Kidney capillary endothelial cell (primary cell): Measurements from ENCODE around the gene RTN4.

Experiments
- DNase-seq: peaks from one replicate; pipeline ENCODE4 v3.0.0-alpha.2; 2018; ENCODE audit warnings: low spot score

The RTN4 gene

DNA sequence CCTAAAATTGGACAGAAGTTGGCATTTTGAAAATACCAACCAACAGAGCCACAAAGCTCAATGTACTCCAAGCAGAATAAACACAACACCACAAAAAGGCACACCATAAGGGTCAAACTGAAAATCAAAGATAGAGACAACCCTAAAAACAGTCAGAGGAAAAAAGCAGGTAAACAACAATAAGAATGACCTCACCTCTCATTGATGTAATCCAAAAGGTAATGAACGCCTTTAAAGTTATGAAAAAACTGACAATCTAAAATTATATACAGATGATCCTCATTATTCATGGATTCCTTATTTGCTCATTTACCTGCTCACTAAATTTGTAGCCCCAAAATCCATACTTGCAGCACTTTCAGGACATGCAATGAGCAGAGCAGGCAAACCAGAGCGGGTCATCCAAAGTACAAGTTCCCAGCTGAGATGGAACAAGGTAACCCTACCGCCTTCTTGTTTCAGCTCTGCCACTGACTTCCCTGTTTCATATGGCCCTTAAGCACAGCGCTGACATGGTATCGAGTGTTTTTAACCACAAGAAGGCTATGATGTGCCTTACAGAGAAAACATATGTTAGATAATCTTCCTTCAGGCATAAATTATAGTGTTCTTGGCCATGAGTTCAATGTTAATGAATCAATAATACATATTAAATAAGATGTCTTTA is 17.0 kb downstream of the RTN4 start:
- no peak for DNase-seq

- DNase-seq, result no peak
Measured at GRCh38 chr2:55031505-55031904, 18.7 kb downstream of the RTN4 start.

GRCh38 chr2:55030766-55031165 is 19.5 kb downstream of the RTN4 start:
- no peak for DNase-seq

DNA sequence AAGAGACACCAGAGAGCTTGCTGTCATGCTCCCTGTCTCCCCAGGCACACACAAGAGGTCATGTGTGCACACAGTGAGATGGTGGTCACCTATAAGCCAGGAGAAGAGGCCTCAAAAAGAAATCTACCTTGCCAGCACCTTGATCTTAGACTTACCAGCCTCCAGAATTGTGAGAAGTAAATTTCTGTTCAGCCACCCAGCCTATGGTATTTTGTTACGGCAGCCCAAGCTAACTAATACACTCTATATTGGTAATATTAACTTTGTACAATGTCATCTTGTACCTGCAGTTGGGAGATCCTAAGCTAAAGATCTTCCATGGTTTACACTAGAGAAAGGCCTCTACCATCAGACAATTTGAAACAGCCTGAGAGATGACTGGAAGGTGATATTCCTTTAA is 21.2 kb downstream of the RTN4 start:
- DNase-seq, result no peak

DNA sequence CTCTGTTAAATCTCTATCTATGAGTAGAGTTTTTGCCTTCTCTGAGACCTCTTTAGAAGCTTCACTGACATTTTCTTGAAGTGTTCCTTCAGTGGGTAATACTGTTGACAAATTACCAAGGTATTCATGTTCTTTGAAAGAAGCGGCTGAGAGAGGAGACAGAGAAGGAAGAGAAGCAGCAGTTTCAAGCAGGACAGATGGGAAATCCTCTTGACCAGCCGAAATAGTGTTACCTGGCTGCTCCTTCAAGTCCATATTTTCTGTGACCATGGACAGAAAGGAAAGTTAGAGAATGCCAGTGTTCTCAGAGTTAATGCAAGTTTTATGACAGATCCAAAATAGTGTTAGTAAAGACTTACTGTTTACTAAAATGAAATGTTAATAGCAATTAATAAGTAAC is 23.0 kb downstream of the RTN4 start:
- DNase-seq, result no peak

GRCh38 chr2:55026202-55026601 is 24.0 kb downstream of the RTN4 start:
- no peak for DNase-seq

DNA sequence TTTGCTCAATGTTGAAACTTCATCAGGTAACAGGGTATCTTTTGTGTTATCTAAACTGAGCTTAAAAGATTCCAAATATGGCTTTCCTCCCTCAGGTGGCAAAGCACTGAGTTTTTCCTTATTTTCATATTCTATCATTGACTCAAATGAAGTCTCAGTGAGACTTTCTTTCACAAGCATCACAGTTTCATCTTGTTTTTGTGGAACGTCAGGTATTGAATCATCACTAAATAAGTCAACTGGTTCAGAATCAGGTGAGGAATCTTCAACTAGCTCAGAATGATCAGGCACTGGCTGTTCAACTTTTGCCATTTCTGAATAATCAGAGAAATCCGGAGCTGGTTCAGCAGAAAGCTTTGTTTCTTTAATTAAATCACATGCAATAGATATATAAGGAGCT is 24.6 kb downstream of the RTN4 start:
- no peak for DNase-seq

- no peak for DNase-seq
Measured at GRCh38 chr2:55025082-55025481, 25.2 kb downstream of the RTN4 start.

GRCh38 chr2:55022476-55022875 is 27.8 kb downstream of the RTN4 start:
- DNase-seq, result no peak

GRCh38 chr2:55019526-55020258 is 30.6 kb downstream of the RTN4 start:
- peak; percentile 66 for DNase-seq

- no peak for DNase-seq
Measured at GRCh38 chr2:55018619-55019018, 31.6 kb downstream of the RTN4 start.

GRCh38 chr2:55017880-55018279 is 32.4 kb downstream of the RTN4 start:
- DNase-seq, result no peak

GRCh38 chr2:55017428-55017827 is 32.8 kb downstream of the RTN4 start:
- no peak for DNase-seq

DNA sequence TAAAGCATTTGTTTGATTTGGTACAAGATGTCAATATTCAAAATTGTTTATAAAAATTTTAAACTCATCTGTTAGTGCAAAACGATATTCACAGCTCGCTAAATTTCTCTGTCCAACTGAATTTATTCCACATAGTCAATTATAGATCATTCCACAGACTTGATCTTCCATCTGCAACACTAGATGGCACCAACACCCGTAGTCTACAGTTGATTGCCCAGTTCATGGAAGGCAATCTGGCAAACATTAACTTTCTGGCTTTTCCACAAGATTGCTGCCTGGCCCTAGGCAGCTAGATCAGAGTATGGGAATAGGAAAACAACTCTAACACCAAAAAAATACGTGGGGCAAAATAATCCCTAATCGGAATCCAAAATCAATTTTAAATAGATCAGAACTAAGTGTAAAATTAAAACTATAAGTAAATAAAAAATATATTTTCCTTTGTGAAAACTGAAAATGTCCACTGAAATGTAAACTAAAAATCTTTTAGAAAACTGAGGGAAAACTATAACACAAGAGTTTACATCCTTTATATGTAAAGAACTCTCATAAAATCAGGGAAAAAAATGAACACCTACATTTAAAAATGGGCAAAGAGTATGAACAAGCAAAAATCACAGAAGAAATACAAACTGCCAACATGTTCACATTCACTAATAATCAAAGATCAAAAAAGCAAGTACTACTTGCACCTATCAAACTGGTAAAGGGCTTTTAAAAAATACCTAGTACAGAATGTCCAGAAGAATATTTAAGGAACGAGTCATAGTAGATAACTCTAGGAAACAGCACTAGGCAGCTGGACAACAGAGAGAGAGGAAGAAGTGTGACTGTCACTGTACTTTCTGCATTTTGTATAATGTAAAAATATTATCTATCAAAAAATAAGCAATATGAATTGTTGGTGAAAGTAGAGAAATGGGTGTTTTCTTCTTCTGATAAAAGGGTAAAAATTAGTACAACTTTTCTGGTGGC is 35.0 kb downstream of the RTN4 start:
- peak; percentile 61 for DNase-seq

DNA sequence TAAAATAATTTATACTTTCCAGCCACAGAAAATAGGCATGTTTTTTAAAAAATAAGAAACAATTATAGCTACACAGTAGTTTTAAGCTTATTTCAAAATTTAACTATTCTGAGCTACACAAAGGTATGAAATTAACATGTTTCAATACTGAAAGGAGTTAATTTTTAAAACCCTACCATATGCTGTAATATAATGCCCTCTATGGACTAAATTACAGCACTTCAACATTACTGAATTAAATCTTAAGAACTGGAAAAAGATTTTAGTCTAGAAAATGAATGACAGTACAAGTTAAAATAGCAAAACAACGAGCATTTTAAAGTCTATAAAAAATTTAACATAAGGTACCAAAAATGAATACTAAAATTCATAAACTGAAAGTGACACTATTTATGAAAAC is 36.3 kb downstream of the RTN4 start:
- DNase-seq, result no peak

- no peak for DNase-seq
Measured at GRCh38 chr2:55012672-55013484, 37.4 kb downstream of the RTN4 start.

DNA sequence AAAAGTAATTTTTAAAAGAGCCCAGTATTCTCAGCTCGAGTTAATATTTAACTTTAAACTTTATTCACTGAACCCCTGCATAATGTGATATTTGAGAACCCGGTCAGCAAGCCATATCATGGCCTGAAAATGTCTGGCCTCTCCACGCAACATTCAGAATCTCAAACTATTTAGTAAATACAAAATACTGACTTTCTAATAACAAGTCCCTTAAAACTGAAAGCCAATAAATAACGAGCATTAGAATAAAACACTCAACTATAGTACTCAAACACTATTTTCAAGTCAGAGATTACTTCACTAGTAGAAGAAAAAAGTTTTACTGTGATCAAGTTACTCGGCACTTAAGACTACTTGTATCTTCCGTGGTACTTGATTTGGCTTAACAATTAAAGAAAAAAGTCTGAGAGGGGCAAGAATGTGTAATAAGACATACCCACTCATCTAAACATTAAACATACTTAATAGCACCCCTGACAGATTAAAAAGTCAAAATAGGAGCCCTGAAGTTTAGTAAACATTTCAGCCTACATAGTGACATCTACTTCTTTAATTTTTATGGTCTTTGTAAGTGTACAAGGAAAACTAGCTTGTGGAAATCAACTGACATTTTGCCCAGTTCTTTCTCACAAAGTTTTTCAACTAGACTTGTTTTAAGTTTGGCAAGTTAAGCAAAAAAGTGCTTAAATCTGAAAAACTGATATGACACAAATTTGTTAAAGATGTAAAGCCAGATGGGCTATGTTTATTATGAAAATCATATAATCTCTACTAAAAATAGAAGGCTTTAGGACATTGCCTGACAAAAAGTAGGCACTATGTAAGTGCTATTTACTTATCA is 38.2 kb downstream of the RTN4 start:
- no peak for DNase-seq

- no peak for DNase-seq
Measured at GRCh38 chr2:55010915-55011314, 39.3 kb downstream of the RTN4 start.

GRCh38 chr2:55010149-55010591 is 40.1 kb downstream of the RTN4 start:
- DNase-seq, result no peak

DNA sequence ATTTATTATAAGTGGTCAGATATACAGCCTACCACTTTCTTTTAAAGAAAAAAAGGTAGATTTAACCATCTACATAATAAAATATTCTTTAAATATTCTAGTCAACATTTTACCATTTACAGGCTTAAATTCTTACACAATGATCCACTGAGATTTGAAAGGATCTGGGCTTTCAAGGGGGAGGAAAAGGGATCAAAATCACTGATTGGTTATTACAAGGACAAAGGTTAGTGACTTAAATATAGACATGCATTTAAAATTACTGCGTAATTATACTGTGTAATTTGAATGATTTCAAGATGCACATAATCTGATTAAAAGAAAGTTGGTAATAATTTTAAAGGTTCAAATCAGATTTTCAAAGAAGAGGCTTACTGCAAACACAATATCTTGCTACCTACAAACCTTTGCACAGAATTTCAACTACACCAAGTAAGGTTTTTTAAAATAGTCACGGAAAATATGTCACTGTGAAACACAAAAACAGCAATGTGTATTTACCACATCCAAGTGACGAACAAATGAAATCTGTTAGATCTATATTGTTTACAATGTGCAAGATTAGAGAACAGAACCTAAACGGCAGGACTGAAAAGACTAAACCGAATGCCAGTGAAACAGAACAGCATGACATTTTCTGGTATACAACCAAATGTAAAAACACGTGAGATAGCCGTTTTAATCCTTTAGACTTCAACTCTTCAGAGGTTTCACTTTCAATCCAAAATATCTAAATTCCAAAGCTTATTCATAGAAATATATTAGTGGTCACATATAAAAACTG is 40.8 kb downstream of the RTN4 start:
- DNase-seq, result no peak
